WTC11 (cell line): Measurements from ENCODE around the gene SFTA2. TPM values are rescaled to one million over a fixed set of nuclear protein-coding genes. Genes with fewer than 3 reads are reported as not detected.
A peak's percentile ranks its signal among the peaks of the same experiment; 100 is the strongest.

Source experiments
- ATAC-seq: fragments of 200-7000 bp; cut with Tn5 transposase; 2 replicates; pipeline ENCODE4 v1.10.0; 2021; ENCODE audit warnings: mild to moderate bottlenecking, moderate library complexity
- CTCF ChIA-PET: fragments of 300-600 bp; sonication (Branson Sonifier 250); formaldehyde crosslinking; loops from one replicate; lab custom pipeline; 2021; ENCODE audit warnings: antibody characterized with exemption; lab: Charles Lee
- POLR2A ChIA-PET: fragments of 350-600 bp; sonication (Branson Sonifier 250); formaldehyde crosslinking; loops from one replicate; lab custom pipeline; 2021; ENCODE audit warnings: antibody characterized with exemption; lab: Charles Lee
- DNase-seq: peaks from one replicate; pipeline ENCODE4 v3.0.0; 2021; ENCODE audit warnings: low spot score
- H3K27ac Mint-ChIP-seq: 2 replicates; pipeline ENCODE4 v1.8.0; 2021; ENCODE audit warnings: mixed read lengths
- H3K27me3 Mint-ChIP-seq: 2 replicates; pipeline ENCODE4 v1.8.0; 2021; ENCODE audit warnings: low read depth, mild to moderate bottlenecking, moderate library complexity, mixed read lengths
- H3K36me3 Mint-ChIP-seq: 2 replicates; pipeline ENCODE4 v1.8.0; 2021; ENCODE audit warnings: mixed read lengths
- H3K4me1 Mint-ChIP-seq: 2 replicates; pipeline ENCODE4 v1.8.0; 2022; ENCODE audit warnings: mixed read lengths
- H3K4me3 Mint-ChIP-seq: 2 replicates; pipeline ENCODE4 v1.8.0; 2021; ENCODE audit warnings: mild to moderate bottlenecking, moderate library complexity, mixed read lengths
- H3K9me3 Mint-ChIP-seq: 2 replicates; pipeline ENCODE4 v1.8.0; 2021; ENCODE audit warnings: mixed read lengths
- ATF2 ChIP-seq: sonication (generic); formaldehyde crosslinking; IDR thresholded peaks from 2 replicates; pipeline ENCODE4 v1.8.1; 2022; ENCODE audit warnings: low read depth, missing genetic modification reagents, borderline replicate concordance
- E2F1 ChIP-seq: sonication (generic); formaldehyde crosslinking; IDR thresholded peaks from 2 replicates; pipeline ENCODE4 v1.8.0; 2022; ENCODE audit warnings: mild to moderate bottlenecking, missing genetic modification reagents
- ETV6 ChIP-seq: sonication (generic); formaldehyde crosslinking; IDR thresholded peaks from 2 replicates; pipeline ENCODE4 v1.8.1; 2022; ENCODE audit warnings: mild to moderate bottlenecking, missing genetic modification reagents
- GTF2I ChIP-seq: fragments of 250-450 bp; sonication (Bioruptor Pico); conservative IDR thresholded peaks from 2 replicates; pipeline ENCODE4 v1.4.0; 2021; ENCODE audit warnings: mild to moderate bottlenecking
- MXD4 ChIP-seq: fragments of 250-450 bp; sonication (Bioruptor Pico); IDR thresholded peaks from 2 replicates; pipeline ENCODE4 v1.8.0; 2021; ENCODE audit warnings: mild to moderate bottlenecking, moderate library complexity, borderline replicate concordance
- PRDM15 ChIP-seq: sonication (generic); formaldehyde crosslinking; IDR thresholded peaks from 2 replicates; pipeline ENCODE4 v1.8.0; 2022; ENCODE audit warnings: missing genetic modification reagents
- PRRX2 ChIP-seq: fragments of 250-450 bp; sonication (Bioruptor Pico); IDR thresholded peaks from 2 replicates; pipeline ENCODE4 v1.8.0; 2021; ENCODE audit warnings: mild to moderate bottlenecking
- SOX15 ChIP-seq: fragments of 250-450 bp; sonication (Bioruptor Pico); IDR thresholded peaks from 2 replicates; pipeline ENCODE4 v1.9.0; 2021; ENCODE audit warnings: mild to moderate bottlenecking
- SP1 ChIP-seq: sonication (generic); formaldehyde crosslinking; conservative IDR thresholded peaks from 2 replicates; pipeline ENCODE4 v1.8.1; 2022; ENCODE audit warnings: missing genetic modification reagents
- TEAD1 ChIP-seq: sonication (generic); formaldehyde crosslinking; IDR thresholded peaks from 2 replicates; pipeline ENCODE4 v1.8.0; 2022; ENCODE audit warnings: mild to moderate bottlenecking, missing genetic modification reagents
- ZNF219 ChIP-seq: sonication (generic); formaldehyde crosslinking; IDR thresholded peaks from 2 replicates; pipeline ENCODE4 v1.8.0; 2023; ENCODE audit warnings: missing genetic modification reagents, mild to moderate bottlenecking, borderline replicate concordance
- total RNA-seq: library from RNA; stranded (reverse); gene quantifications from 3 replicates; pipeline ENCODE4 v1.2.3, GENCODE V29; 2021
- TF ChIP-seq, protein P1 (sequence below): sonication (generic); formaldehyde crosslinking; IDR thresholded peaks from 2 replicates; pipeline ENCODE4 v1.8.1; 2023; ENCODE audit warnings: mild to moderate bottlenecking, missing genetic modification reagents, moderate library complexity
- TF ChIP-seq, protein P2 (sequence below): fragments of 200-600 bp; IDR thresholded peaks from 2 replicates; pipeline ENCODE4 v1.8.0; 2022; ENCODE audit warnings: antibody characterized with exemption
- TF ChIP-seq, protein P3 (sequence below): sonication (generic); formaldehyde crosslinking; IDR thresholded peaks from 2 replicates; pipeline ENCODE4 v1.8.0; 2022; ENCODE audit warnings: mild to moderate bottlenecking, missing genetic modification reagents
- TF ChIP-seq, protein P4 (sequence below): sonication (generic); formaldehyde crosslinking; IDR thresholded peaks from 2 replicates; pipeline ENCODE4 v1.8.1; 2023; ENCODE audit warnings: mild to moderate bottlenecking, moderate library complexity, missing genetic modification reagents
- TF ChIP-seq, protein P5 (sequence below): fragments of 250-450 bp; sonication (Bioruptor Pico); IDR thresholded peaks from 2 replicates; pipeline ENCODE4 v1.9.0; 2021; ENCODE audit warnings: mild to moderate bottlenecking
- TF ChIP-seq, protein P6 (sequence below): sonication (generic); formaldehyde crosslinking; IDR thresholded peaks from 2 replicates; pipeline ENCODE4 v1.8.0; 2023; ENCODE audit warnings: missing genetic modification reagents

The SFTA2 gene
- total RNA-seq, 1 experiment from 2014 or later, result not detected

DNA sequence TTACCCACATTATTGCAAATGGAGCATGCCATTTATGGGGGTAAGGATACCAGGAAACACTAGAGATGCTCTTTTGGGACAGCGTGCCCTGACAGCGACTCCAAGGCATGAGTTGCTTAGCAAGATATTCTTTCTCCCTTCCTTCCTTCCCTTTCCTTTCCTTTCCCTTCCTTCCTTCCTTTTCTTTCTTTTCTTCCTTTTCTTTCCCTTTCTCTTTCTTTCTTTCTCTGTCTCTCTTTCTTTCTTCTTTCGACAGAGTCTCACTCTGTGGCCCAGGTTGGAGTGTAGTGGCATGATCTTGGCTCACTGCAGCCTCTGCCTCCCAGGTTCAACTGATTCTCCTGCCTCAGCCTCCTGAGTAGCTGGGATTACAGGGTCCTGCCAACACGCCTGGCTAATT lies 12.1 kb upstream of the SFTA2 start (continued):
- TF ChIP-seq PRDM15 (CRISPR knock-in tag), result no peak

GRCh38 chr6:30942338-30943060 lies 10.5 kb upstream of the SFTA2 start:
- Mint-ChIP-seq H3K4me1 (peaks cover 44% of the 10 kb centered on the region), H3K27ac (peak overlapping the region; percentile 83), H3K9me3 (no peaks in the 10 kb centered on the region), H3K36me3 (no peaks in the 10 kb centered on the region), H3K27me3 (no peaks in the 10 kb centered on the region; the same call in 1 of the 2 replicates), H3K4me3 (peak overlapping the region; percentile 17; the same call in 1 of the 2 replicates)
- POLR2A ChIA-PET, result interaction anchor here (0.6 to 0.8 kb wide), 2 partner anchors 24 to 40 kb away, joined by 3 read pairs; no protein-coding TSS in a partner anchor
- TF ChIP-seq PRRX2 (CRISPR knock-in tag) (0 out of 2 replicates have a peak, but pooled peaks have one; percentile 34), ATF2 (no peak), TEAD1 (CRISPR knock-in tag) (peak; percentile 81; the same call in 1 of the 2 replicates), SP1 (peak; percentile 55), SOX15 (CRISPR knock-in tag) (no peak), MXD4 (CRISPR knock-in tag) (no peak), GTF2I (CRISPR knock-in tag) (peak; percentile 60; the same call in 1 of the 2 replicates), ETV6 (CRISPR knock-in tag) (peak; percentile 66; the same call in 1 of the 2 replicates)
- TF ChIP-seq, protein P1, sequence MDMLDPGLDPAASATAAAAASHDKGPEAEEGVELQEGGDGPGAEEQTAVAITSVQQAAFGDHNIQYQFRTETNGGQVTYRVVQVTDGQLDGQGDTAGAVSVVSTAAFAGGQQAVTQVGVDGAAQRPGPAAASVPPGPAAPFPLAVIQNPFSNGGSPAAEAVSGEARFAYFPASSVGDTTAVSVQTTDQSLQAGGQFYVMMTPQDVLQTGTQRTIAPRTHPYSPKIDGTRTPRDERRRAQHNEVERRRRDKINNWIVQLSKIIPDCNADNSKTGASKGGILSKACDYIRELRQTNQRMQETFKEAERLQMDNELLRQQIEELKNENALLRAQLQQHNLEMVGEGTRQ, result peak; percentile 50
- TF ChIP-seq, protein P2, sequence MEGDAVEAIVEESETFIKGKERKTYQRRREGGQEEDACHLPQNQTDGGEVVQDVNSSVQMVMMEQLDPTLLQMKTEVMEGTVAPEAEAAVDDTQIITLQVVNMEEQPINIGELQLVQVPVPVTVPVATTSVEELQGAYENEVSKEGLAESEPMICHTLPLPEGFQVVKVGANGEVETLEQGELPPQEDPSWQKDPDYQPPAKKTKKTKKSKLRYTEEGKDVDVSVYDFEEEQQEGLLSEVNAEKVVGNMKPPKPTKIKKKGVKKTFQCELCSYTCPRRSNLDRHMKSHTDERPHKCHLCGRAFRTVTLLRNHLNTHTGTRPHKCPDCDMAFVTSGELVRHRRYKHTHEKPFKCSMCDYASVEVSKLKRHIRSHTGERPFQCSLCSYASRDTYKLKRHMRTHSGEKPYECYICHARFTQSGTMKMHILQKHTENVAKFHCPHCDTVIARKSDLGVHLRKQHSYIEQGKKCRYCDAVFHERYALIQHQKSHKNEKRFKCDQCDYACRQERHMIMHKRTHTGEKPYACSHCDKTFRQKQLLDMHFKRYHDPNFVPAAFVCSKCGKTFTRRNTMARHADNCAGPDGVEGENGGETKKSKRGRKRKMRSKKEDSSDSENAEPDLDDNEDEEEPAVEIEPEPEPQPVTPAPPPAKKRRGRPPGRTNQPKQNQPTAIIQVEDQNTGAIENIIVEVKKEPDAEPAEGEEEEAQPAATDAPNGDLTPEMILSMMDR, result peak; percentile 36; the same call in 1 of the 2 replicates
- TF ChIP-seq, protein P3, sequence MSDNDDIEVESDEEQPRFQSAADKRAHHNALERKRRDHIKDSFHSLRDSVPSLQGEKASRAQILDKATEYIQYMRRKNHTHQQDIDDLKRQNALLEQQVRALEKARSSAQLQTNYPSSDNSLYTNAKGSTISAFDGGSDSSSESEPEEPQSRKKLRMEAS (CRISPR knock-in tag), result peak; percentile 41; the same call in 1 of the 2 replicates
- CTCF ChIA-PET, result interaction anchor here (0.6 to 4.7 kb wide), 48 partner anchors 9 to 401 kb away, joined by 3 to 50 read pairs (median 4); partner anchors contain the start of genes MUC21, SFTA2 and VARS2
- DNase-seq (peak; percentile 98), ATAC-seq (peak; percentile 93)

DNA sequence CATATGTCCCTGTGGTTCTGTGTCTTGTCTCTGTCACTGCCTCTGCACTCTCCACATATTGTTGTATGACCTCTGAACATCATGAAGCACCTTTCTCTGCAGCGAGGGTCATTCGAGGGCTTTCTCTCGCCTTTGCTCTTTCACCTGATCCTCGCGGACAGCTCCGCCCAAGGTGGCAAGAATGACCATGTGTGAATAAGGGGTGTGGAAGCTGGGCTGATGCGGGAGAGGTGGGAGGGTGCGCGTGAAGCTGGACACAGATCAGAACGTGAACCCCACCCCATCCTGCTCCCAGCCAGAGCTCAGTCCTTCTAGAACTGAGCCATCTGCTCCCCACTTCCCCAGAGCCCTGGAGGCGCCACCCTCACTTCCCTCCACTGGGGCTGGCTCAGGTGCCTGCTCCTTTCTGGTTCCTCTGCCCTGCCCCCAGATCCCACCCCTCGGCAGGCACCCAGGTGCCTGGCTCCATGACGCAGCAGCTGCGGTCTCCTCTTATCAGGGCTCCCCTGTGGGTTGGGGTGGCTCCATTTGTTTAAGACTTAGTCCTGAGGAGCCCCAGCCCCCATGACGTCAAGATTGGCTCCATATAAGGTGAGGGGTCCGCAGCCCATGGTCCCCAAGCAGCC lies 8.5 kb upstream of the SFTA2 start, which contains the start of gene MUCL3:
TSS of gene MUCL3 (plus strand) at position 613 of the 626 bp plus-strand sequence. CDS start 27 bp downstream, outside the sequence.
- ChIA-PET CTCF (interaction anchor here (0.6 to 4.7 kb wide), 8 partner anchors 9 to 147 kb away, joined by 3 to 50 read pairs (median 9); partner anchors contain the start of genes SFTA2 and VARS2), POLR2A (no interaction called here)
- Mint-ChIP-seq H3K27me3 (no peaks in the 10 kb centered on the region; the same call in 1 of the 2 replicates), H3K4me3 (no peak within 1 kb of the TSS), H3K9me3 (no peaks in the 10 kb centered on the region), H3K36me3 (no peaks in the 10 kb centered on the region), H3K27ac (no peak within 1 kb of the TSS), H3K4me1 (peaks cover 39% of the 10 kb centered on the region)
- no peak for DNase-seq
- ATAC-seq, result no peak
- TF ChIP-seq, protein P4, sequence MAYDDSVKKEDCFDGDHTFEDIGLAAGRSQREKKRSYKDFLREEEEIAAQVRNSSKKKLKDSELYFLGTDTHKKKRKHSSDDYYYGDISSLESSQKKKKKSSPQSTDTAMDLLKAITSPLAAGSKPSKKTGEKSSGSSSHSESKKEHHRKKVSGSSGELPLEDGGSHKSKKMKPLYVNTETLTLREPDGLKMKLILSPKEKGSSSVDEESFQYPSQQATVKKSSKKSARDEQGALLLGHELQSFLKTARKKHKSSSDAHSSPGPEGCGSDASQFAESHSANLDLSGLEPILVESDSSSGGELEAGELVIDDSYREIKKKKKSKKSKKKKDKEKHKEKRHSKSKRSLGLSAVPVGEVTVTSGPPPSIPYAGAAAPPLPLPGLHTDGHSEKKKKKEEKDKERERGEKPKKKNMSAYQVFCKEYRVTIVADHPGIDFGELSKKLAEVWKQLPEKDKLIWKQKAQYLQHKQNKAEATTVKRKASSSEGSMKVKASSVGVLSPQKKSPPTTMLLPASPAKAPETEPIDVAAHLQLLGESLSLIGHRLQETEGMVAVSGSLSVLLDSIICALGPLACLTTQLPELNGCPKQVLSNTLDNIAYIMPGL, result no peak
- TF ChIP-seq, protein P5, sequence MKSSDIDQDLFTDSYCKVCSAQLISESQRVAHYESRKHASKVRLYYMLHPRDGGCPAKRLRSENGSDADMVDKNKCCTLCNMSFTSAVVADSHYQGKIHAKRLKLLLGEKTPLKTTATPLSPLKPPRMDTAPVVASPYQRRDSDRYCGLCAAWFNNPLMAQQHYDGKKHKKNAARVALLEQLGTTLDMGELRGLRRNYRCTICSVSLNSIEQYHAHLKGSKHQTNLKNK (CRISPR knock-in tag), result no peak
- TF ChIP-seq ZNF219 (CRISPR knock-in tag) (no peak), E2F1 (no peak)
- TF ChIP-seq, protein P6, sequence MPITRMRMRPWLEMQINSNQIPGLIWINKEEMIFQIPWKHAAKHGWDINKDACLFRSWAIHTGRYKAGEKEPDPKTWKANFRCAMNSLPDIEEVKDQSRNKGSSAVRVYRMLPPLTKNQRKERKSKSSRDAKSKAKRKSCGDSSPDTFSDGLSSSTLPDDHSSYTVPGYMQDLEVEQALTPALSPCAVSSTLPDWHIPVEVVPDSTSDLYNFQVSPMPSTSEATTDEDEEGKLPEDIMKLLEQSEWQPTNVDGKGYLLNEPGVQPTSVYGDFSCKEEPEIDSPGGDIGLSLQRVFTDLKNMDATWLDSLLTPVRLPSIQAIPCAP (CRISPR knock-in tag), result no peak
